Measurements from ENCODE around the gene SF3A2.

Gene SF3A2

DNA sequence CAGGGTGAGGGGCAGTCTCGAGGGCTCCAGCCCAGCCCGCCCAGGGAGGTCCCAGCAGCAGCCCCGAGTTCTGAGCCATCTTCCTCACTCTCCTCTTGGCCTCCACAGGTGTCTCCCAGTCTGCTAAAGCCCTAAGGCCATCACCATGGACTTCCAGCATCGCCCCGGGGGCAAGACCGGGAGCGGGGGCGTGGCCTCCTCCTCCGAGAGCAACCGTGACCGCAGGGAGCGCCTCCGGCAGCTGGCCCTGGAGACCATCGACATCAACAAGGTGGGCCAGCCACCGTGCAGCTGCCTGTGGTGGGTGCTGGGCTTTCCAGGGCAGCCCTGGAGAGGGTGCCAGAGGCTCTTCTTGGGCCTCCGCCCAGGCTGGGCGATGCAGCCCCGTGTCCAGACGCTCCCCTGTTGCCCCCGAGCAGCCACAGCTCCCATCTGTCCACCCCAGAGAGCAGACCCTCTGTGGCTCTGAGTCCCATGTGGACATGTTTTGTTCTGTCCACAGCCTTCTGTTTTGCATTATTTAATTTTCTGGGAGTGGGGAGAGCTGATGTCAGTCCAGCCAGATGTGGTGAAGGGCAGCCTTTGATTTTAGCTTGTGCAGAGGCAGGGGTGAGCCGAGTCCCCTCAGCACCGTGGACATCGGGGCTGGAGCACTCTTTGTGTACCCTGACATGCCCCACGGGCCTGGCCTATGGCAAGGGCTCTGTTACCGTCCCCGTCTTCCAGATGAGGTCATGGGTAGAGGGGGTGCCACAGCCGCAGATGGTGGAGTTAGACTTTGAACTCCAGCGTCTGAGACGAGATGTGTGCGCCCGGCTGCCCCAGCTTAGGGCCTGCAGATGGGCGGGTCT, 6.9 kb downstream of the SF3A2 start:
- Histone ChIP-seq H3K4me3 (ENCODE audit: severe bottlenecking) (no peak overlapping the region), H3K27me3 (ENCODE audit: insufficient read depth, poor library complexity, severe bottlenecking) (no peaks in the 10 kb centered on the region), H3K27ac (ENCODE audit: poor library complexity, severe bottlenecking) (no peak overlapping the region), H3K36me3 (ENCODE audit: low read depth) (peaks cover 73% of the 10 kb centered on the region), H3K4me1 (ENCODE audit: insufficient read depth, poor library complexity, severe bottlenecking) (peaks cover 4% of the 10 kb centered on the region), H3K9me3 (ENCODE audit: severe bottlenecking) (no peaks in the 10 kb centered on the region)
- TF ChIP-seq, protein P1, sequence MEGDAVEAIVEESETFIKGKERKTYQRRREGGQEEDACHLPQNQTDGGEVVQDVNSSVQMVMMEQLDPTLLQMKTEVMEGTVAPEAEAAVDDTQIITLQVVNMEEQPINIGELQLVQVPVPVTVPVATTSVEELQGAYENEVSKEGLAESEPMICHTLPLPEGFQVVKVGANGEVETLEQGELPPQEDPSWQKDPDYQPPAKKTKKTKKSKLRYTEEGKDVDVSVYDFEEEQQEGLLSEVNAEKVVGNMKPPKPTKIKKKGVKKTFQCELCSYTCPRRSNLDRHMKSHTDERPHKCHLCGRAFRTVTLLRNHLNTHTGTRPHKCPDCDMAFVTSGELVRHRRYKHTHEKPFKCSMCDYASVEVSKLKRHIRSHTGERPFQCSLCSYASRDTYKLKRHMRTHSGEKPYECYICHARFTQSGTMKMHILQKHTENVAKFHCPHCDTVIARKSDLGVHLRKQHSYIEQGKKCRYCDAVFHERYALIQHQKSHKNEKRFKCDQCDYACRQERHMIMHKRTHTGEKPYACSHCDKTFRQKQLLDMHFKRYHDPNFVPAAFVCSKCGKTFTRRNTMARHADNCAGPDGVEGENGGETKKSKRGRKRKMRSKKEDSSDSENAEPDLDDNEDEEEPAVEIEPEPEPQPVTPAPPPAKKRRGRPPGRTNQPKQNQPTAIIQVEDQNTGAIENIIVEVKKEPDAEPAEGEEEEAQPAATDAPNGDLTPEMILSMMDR (IDR thresholded peaks at IDR 0.05; ENCODE audit: poor library complexity, severe bottlenecking) = no peak
- no peak for DNase-seq (ENCODE audit: low spot score)
- no peak for ATAC-seq (ENCODE audit: low read depth)

DNA sequence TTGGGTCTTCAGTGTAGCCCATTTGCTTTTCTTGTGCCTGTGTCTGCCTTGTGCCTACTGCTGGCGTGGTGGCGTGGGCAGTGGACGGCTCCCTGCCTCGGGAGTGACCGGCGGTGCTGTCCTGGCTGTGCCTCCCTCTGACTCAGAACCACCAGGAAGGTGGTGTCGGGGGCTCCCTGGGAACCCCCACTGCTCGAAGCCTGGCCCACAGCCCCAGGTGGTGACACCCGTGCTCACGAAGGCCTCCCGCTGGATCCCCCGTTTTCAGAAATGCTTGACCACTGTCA, 7.4 kb downstream of the SF3A2 start:
- peaks cover 69% of the 10 kb centered on the region for H3K36me3 ChIP-seq (ENCODE audit: low read depth)
- no peak for DNase-seq (ENCODE audit: low spot score)
- H3K27me3 ChIP-seq (ENCODE audit: insufficient read depth, poor library complexity, severe bottlenecking) = no peaks in the 10 kb centered on the region
- H3K27ac ChIP-seq (ENCODE audit: poor library complexity, severe bottlenecking) = no peak overlapping the region
- TF ChIP-seq, protein P1 (IDR thresholded peaks at IDR 0.05; ENCODE audit: poor library complexity, severe bottlenecking) = no peak
- ATAC-seq (ENCODE audit: low read depth) = no peak
- no peaks in the 10 kb centered on the region for H3K4me1 ChIP-seq (ENCODE audit: insufficient read depth, poor library complexity, severe bottlenecking)
- H3K4me3 ChIP-seq (ENCODE audit: severe bottlenecking) = no peak overlapping the region
- H3K9me3 ChIP-seq (ENCODE audit: severe bottlenecking) = no peaks in the 10 kb centered on the region

DNA sequence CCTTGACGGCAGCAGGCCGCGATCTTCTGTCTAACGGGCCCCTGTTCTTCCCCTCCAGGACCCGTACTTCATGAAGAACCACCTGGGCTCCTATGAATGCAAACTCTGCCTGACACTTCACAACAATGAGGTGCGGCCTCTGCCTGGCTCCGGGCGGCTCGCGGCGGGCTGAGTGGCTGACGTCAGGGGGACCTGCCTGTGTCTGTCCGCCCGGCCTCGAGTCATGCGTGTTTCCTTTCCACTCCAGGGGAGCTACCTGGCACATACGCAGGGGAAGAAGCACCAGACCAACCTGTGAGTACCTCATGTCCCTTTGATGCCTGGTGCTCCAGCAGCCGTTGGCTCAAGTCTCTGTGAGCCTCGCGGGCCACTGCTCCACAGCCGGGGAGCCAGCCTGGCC, 7.9 kb downstream of the SF3A2 start:
- H3K9me3 ChIP-seq (ENCODE audit: severe bottlenecking) = no peaks in the 10 kb centered on the region
- H3K27ac ChIP-seq (ENCODE audit: poor library complexity, severe bottlenecking) = no peak overlapping the region
- TF ChIP-seq, protein P1 (IDR thresholded peaks at IDR 0.05; ENCODE audit: poor library complexity, severe bottlenecking) = no peak
- H3K27me3 ChIP-seq (ENCODE audit: insufficient read depth, poor library complexity, severe bottlenecking) = no peaks in the 10 kb centered on the region
- DNase-seq (ENCODE audit: low spot score) = no peak
- H3K4me3 ChIP-seq (ENCODE audit: severe bottlenecking) = no peak overlapping the region
- no peak for ATAC-seq (ENCODE audit: low read depth)
- H3K4me1 ChIP-seq (ENCODE audit: insufficient read depth, poor library complexity, severe bottlenecking) = no peaks in the 10 kb centered on the region
- H3K36me3 ChIP-seq (ENCODE audit: low read depth) = peaks cover 69% of the 10 kb centered on the region

DNA sequence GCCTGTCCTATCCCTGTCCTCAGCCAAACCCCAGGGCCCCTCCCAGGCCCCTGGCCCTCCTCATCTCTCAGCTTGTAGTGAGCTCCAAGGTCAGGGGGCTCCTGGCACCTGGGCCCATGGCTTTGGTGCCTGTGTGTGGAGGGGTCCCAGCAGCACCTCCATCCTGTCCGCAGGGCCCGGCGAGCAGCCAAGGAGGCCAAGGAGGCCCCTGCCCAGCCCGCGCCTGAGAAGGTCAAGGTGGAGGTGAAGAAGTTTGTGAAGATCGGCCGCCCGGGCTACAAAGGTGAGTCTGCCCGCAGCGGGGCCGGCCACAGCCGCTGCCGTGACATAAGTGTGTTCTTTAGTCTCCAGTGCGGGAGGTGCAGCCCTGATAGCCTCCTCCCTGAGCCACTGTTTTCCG, 8.6 kb downstream of the SF3A2 start:
- Histone ChIP-seq H3K36me3 (ENCODE audit: low read depth) (peaks cover 69% of the 10 kb centered on the region), H3K9me3 (ENCODE audit: severe bottlenecking) (no peaks in the 10 kb centered on the region), H3K27ac (ENCODE audit: poor library complexity, severe bottlenecking) (no peak overlapping the region), H3K27me3 (ENCODE audit: insufficient read depth, poor library complexity, severe bottlenecking) (peaks cover 4% of the 10 kb centered on the region), H3K4me3 (ENCODE audit: severe bottlenecking) (no peak overlapping the region), H3K4me1 (ENCODE audit: insufficient read depth, poor library complexity, severe bottlenecking) (no peaks in the 10 kb centered on the region)
- TF ChIP-seq, protein P1 (IDR thresholded peaks at IDR 0.05; ENCODE audit: poor library complexity, severe bottlenecking) = no peak
- ATAC-seq (ENCODE audit: low read depth) (no peak), DNase-seq (ENCODE audit: low spot score) (no peak)

DNA sequence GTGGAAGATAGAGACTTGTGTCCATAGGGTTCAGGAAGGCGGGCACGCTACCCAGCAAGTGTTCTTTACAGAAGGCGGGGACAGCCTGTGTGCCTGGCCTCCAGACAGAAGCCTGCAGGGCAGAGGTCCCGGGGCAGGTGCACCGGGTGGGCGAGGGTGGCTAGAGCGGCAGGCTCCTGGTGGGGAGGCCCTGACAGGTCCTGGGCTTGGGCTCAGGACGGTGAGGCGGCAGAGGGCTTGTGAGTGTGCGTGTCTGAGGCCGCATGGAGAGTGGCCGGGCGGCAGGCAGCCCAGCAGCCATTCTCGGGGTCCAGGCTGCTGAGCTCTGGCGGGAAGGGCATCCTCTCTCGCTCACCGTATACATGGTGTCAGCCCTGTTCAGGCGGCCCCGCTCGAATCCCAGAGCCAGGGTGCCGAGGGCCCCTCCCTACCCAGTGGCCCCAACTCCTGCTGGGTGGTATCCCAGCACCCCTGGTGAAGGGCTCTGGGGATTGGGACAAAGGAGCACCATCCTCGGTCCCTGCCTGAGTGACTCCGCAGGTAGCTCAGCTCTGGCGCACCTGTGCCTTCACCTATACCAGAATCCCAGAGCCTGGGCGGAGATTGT, 9.5 kb downstream of the SF3A2 start:
- TF ChIP-seq, protein P1 (IDR thresholded peaks at IDR 0.05; ENCODE audit: poor library complexity, severe bottlenecking) = no peak
- H3K9me3 ChIP-seq (ENCODE audit: severe bottlenecking) = no peaks in the 10 kb centered on the region
- DNase-seq (ENCODE audit: low spot score) (no peak), ATAC-seq (ENCODE audit: low read depth) (no peak)
- peaks cover 65% of the 10 kb centered on the region for H3K36me3 ChIP-seq (ENCODE audit: low read depth)
- H3K27me3 ChIP-seq (ENCODE audit: insufficient read depth, poor library complexity, severe bottlenecking) = peaks cover 13% of the 10 kb centered on the region
- H3K4me3 ChIP-seq (ENCODE audit: severe bottlenecking) = no peak overlapping the region
- H3K27ac ChIP-seq (ENCODE audit: poor library complexity, severe bottlenecking) = no peak overlapping the region
- no peaks in the 10 kb centered on the region for H3K4me1 ChIP-seq (ENCODE audit: insufficient read depth, poor library complexity, severe bottlenecking)

Measured in RWPE2 (cell line).